GM20000 (cell line): ENCODE measurements around the gene PRICKLE1.

Experiments
- DNase-seq: peaks from one replicate; pipeline ENCODE4 v3.0.0; 2012; ENCODE audit warnings: low spot score
- TF ChIP-seq, protein P1 (sequence below): IDR thresholded peaks from 2 replicates; pipeline ENCODE4 v1.5.1; 2012; ENCODE audit warnings: mild to moderate bottlenecking, control low read depth; ENCODE audit errors: extremely low read depth, missing control alignments

Gene PRICKLE1

DNA sequence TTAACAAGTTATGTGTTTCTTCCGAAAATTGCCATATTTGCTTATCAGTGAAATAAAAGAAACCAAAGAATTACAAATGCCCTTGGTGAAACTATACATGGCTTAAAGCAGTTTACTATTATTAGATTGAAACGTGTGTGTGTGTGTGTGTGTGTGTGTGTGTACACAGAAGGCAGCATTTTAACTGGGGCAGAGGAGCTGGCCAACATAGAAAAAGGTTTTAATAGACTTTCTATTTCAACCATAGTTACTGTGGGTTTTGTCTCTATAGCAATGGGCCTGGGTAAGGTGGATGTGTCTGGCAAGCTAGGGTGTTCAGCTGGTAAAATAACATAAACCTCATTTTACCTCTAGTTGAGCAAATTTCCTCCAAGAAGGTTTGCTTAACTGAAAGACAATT is 6.5 kb downstream of the PRICKLE1 start:
- no peak for DNase-seq
- TF ChIP-seq, protein P1, sequence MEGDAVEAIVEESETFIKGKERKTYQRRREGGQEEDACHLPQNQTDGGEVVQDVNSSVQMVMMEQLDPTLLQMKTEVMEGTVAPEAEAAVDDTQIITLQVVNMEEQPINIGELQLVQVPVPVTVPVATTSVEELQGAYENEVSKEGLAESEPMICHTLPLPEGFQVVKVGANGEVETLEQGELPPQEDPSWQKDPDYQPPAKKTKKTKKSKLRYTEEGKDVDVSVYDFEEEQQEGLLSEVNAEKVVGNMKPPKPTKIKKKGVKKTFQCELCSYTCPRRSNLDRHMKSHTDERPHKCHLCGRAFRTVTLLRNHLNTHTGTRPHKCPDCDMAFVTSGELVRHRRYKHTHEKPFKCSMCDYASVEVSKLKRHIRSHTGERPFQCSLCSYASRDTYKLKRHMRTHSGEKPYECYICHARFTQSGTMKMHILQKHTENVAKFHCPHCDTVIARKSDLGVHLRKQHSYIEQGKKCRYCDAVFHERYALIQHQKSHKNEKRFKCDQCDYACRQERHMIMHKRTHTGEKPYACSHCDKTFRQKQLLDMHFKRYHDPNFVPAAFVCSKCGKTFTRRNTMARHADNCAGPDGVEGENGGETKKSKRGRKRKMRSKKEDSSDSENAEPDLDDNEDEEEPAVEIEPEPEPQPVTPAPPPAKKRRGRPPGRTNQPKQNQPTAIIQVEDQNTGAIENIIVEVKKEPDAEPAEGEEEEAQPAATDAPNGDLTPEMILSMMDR, result no peak

DNA sequence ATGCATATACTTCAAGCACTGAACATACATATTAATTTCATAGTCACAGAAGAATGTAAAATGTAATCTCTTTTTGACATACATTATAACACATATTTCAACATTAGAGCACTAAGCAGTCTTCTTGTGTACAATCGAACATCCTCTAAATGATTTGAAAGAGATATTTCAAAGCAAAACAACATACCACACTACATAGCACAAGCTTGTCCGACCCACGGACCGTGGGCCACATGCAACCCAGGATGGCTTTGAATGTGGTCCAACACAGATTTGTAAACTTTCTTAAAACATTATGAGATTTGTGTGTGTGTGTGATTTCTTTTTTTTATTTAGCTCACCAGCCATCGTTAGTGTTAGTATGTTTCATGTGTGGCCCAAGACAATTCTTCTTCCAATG is 7.0 kb downstream of the PRICKLE1 start:
- DNase-seq, result no peak
- TF ChIP-seq, protein P1, result no peak

DNA sequence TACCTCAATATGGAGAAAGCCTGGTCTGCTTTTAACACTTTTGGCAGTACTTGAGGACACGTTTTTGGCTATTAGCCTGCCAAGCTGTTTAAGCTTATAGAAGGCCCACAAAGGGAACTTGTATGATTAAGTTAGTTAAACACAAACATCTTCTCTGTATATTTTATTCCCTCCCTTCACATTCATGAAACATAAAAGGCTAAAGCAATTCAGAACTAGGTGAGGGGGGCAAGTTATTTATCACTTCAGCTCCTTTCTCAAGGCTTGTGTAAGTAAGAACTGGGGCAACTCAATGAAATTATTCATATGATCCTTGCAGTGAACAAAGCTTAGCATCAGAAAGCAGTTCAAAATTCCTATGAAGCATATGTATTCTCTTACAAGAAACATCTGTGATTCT is 7.5 kb downstream of the PRICKLE1 start:
- no peak for DNase-seq
- TF ChIP-seq, protein P1, result no peak

DNA sequence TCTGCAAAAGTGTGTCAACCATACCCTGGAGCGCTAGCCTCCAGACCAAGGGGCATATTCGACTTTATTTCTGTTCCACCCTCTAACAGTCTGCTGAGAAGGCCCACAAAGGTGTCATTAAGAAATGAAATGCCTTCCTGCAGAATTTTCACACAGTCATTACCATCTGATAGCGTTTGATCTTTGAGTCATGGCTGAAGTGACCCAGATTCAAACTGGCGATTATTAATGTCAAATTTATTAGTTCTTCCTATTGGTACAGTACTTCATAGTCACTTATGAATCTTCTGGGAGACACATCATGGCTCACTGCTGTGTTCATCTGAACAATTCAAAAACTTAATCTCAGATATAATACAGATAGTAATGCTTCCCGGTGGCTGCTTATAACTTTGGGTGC is 13.2 kb downstream of the PRICKLE1 start:
- TF ChIP-seq, protein P1, result no peak
- DNase-seq, result no peak

DNA sequence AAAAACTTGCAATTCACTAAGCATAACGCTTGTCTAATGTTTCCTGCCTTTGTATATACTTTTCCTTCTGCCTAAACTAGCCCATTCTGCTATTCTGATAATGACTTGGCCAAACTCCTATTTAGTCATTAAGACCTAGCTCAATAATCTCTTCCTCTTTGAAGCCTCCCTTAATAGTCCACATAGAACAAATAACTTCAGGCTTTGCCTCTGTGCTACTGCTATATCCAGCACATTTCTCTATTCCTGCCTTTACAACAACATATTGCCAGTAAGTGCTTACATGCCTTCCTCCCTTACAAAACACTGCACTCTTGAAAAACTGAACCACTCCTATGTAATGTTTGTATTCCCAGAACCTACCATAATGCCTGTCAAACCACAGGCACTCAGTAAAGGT is 13.8 kb downstream of the PRICKLE1 start:
- TF ChIP-seq, protein P1, result no peak
- no peak for DNase-seq

DNA sequence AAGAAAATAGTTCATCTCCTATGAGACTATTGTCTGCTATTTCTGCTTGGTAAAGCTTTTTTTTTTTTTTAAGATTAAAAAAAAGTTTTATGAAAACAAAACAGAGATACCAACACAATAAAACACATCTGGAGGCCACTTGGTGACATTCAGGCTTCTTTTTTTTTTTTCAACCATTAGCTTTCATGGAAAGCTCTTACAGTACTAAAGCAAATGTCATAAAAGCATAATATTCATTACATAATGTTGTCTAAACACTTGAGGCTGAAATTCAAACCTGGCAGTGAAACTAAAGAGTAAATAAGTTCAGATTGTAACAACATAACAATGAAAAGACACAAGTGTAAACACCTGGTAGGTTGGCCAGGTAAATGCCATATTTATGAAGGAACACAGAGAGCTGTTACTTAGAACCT is 14.7 kb downstream of the PRICKLE1 start:
- no peak for DNase-seq
- TF ChIP-seq, protein P1, result no peak

DNA sequence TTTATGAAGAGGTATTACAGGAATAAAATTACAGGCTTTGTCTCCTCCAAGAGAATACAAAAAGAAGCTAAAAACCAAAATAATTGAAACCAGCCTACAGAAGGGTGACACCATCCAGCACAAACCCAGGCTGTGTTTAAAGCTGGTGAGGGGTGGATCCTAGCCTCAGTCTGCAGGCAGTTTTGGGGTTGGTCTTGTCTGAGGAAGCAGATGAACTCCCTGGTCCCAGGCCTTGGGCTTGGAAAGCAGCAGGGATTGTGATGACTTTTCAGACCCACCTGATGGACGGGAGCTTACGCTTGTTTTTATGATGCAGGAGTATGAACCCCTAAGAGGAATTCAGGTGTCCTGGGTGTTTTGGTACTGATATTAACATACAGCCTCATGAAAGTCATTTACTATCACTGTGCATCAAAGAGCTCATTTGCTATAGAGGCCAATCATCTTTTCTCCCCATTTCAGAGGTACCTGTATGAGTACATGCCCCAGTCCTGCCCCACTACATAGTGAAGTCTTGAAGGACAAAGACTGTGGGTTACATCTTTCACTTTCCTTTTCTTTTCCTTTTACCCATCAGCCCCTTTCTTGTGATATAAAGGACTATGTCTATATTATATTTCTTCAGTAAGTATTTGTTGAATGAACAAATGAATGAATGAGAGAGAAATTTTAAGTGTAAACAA is 18.1 kb downstream of the PRICKLE1 start:
- no peak for DNase-seq
- TF ChIP-seq, protein P1, result no peak
